GM12872 (cell line): Measurements from ENCODE around the gene ADIRF.

ENCODE experiments used
- TF ChIP-seq, protein P1 (sequence below): IDR thresholded peaks from 3 replicates; pipeline ENCODE4 v1.5.1; 2011; ENCODE audit warnings: low read depth, mild to moderate bottlenecking, low read length, moderate library complexity; ENCODE audit not compliant: insufficient read depth

The ADIRF gene

DNA sequence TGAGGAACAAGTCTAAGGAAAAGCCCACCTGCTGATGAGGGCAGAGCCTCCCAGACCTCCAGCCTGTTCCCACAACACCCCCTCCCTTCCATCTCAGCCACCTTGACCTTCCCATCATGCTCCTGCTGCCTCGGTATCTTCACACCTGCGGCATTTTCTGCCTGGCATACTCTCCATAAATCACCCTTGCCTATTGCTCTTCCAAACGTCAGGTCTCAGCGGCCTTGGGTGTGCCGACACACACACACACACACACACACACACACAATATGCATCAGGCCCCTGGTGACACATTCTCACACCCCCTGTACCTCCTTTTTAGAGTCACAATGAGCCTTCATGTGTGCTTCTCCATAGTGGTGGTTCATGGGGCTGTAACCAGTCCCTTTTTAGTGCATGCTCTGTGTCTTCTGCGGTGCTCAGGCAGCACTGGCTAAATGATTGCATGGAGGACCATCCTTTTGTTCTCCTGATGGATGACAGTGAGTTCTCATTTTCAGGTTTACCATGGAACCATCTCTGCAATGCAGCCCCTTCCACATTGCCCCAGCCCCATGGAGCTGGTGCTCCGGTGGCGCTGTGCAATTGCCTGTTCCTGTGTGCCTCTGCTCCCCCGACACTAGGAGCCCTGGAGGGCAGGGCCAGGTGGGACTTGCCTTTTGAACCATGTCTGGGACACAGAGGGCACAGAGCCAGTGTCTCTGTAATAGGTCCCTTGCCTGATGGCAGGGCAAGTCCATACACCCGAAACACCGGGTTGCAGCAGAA is 4.5 kb downstream of the ADIRF start:
- TF ChIP-seq, protein P1, sequence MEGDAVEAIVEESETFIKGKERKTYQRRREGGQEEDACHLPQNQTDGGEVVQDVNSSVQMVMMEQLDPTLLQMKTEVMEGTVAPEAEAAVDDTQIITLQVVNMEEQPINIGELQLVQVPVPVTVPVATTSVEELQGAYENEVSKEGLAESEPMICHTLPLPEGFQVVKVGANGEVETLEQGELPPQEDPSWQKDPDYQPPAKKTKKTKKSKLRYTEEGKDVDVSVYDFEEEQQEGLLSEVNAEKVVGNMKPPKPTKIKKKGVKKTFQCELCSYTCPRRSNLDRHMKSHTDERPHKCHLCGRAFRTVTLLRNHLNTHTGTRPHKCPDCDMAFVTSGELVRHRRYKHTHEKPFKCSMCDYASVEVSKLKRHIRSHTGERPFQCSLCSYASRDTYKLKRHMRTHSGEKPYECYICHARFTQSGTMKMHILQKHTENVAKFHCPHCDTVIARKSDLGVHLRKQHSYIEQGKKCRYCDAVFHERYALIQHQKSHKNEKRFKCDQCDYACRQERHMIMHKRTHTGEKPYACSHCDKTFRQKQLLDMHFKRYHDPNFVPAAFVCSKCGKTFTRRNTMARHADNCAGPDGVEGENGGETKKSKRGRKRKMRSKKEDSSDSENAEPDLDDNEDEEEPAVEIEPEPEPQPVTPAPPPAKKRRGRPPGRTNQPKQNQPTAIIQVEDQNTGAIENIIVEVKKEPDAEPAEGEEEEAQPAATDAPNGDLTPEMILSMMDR: no peak

- TF ChIP-seq, protein P1: no peak
Measured at GRCh38 chr10:86974484-86974883, 6.2 kb downstream of the ADIRF start.

DNA sequence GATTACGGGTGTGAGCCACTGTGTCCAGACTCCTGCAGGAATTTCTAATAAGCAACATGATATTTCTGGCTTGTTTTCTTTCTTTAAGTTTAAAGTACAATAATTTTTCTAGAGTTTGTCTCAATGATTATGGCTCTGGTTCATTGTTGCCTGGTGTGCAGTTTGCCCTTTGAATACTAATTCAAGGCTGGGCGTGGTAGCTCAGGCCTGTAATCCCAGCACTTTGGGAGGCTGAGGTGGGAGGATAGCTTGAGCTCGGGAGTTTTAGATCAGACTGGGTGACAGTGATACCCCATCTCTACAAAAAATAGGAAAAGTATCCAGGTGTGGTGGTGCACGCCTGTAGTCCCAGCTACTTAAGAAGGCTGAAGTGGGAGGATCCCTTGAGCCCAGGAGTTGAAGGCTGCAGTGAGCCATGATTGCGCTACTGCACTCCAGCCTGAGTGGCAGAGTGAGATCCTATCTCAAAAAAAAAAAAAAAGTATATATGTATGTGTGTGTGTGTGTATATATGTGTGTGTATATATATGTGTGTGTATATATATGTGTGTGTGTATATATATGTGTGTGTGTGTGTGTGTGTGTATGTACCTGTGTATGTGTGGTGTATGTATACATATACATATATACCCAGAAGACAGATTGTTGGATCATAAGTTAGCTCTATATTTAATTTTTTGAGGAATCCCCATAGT is 8.2 kb downstream of the ADIRF start:
- TF ChIP-seq, protein P1: no peak

DNA sequence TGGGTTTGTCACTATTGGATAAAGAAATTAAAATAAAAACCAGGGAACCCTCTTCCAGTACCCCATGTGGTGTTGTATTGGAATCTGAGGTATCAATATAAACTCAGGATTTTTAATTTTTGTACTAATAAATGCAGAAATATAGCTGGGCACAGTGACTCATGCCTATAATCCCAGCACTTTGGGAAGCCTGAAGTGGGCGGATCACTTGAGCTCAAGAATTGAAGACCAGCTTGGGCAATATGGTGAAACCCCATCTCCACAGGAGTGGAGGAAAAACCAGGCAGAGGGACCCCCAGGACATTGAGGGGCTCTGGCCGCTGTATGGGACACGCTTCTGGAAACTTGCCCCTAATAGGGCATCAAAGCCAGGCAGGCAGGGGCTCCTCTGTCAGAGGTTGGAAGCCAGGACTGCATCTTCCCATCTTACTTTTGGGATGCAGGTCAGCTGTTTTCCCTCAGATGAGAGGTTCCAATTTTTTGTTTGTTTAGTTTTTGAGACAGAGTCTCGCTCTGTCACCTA is 11.1 kb downstream of the ADIRF start:
- TF ChIP-seq, protein P1: no peak

GRCh38 chr10:86979977-86980448 is 11.7 kb downstream of the ADIRF start:
- TF ChIP-seq, protein P1: no peak

- TF ChIP-seq, protein P1: no peak
Measured at GRCh38 chr10:86981716-86982115, 13.4 kb downstream of the ADIRF start.

DNA sequence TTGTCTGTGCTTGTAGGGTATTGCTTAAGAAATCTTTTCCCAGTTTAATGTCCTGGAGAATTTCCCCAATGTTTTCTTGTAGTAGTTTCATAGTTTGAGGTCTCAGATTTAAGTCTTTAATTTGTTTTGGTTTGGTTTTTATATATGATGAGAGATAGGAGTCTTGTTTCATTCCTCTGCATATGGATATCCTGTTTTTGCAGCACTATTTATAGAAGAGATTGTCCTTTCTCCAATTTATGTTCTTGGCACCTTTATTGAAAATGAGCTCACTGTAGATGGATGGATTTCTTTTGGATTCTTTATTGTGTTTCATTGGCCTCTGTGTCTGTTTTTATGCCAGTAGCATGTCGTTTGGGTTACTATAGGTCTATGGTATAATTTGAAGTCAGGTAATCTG is 20.2 kb downstream of the ADIRF start:
- TF ChIP-seq, protein P1: no peak
